Measurements from ENCODE around the gene ZNF335.

Gene ZNF335

GRCh38 chr20:45985573-45985972, 13.6 kb upstream of the ZNF335 start:
- TF ChIP-seq CTCF (IDR thresholded peaks at IDR 0.05): no peak

- TF ChIP-seq CTCF (IDR thresholded peaks at IDR 0.05): no peak
Measured at GRCh38 chr20:45983279-45983743, 11.3 kb upstream of the ZNF335 start.

- no peak for TF ChIP-seq CTCF (IDR thresholded peaks at IDR 0.05)
Measured at GRCh38 chr20:45981261-45981660, 9.3 kb upstream of the ZNF335 start.

- no peak for TF ChIP-seq CTCF (IDR thresholded peaks at IDR 0.05)
Measured at GRCh38 chr20:45976086-45976485, 4.1 kb upstream of the ZNF335 start.

- no peak for TF ChIP-seq CTCF (IDR thresholded peaks at IDR 0.05)
Measured at GRCh38 chr20:45975686-45976085, 3.7 kb upstream of the ZNF335 start.

GRCh38 chr20:45974896-45975565, 3.0 kb upstream of the ZNF335 start:
- no peak for TF ChIP-seq CTCF (IDR thresholded peaks at IDR 0.05)

GRCh38 chr20:45972500-45973183, 639 bp upstream of the ZNF335 start:
- no peak for TF ChIP-seq CTCF (IDR thresholded peaks at IDR 0.05)
